Raji (cell line): Measurements from ENCODE around the gene GRPEL2.

Experiments used
- POLR2A ChIP-seq: IDR thresholded peaks from 2 replicates; pipeline ENCODE4 v1.6.1; 2011; ENCODE audit warnings: low read depth, low read length, control low read depth; ENCODE audit not compliant: insufficient read depth

GRPEL2 gene

GRCh38 chr5:149313151-149313841 is 32.0 kb upstream of the GRPEL2 start:
- TF ChIP-seq POLR2A = no peak

- TF ChIP-seq POLR2A = no peak
Observed at GRCh38 chr5:149314571-149315111, 30.7 kb upstream of the GRPEL2 start.

GRCh38 chr5:149315753-149316152 is 29.5 kb upstream of the GRPEL2 start:
- no peak for TF ChIP-seq POLR2A

GRCh38 chr5:149317281-149318048 is 27.8 kb upstream of the GRPEL2 start:
- no peak for TF ChIP-seq POLR2A

GRCh38 chr5:149319174-149319573 is 26.1 kb upstream of the GRPEL2 start:
- TF ChIP-seq POLR2A = no peak

GRCh38 chr5:149320791-149321330 is 24.4 kb upstream of the GRPEL2 start:
- TF ChIP-seq POLR2A = no peak

GRCh38 chr5:149322518-149322917 is 22.8 kb upstream of the GRPEL2 start:
- no peak for TF ChIP-seq POLR2A

GRCh38 chr5:149323210-149323609 is 22.1 kb upstream of the GRPEL2 start:
- TF ChIP-seq POLR2A = no peak

- no peak for TF ChIP-seq POLR2A
Observed at GRCh38 chr5:149323621-149324205, 21.6 kb upstream of the GRPEL2 start.

- TF ChIP-seq POLR2A = no peak
Observed at GRCh38 chr5:149324641-149325040, 20.7 kb upstream of the GRPEL2 start.

GRCh38 chr5:149325166-149325735 is 20.0 kb upstream of the GRPEL2 start:
- no peak for TF ChIP-seq POLR2A

- no peak for TF ChIP-seq POLR2A
Observed at GRCh38 chr5:149325894-149326293, 19.4 kb upstream of the GRPEL2 start.

GRCh38 chr5:149326611-149327010 is 18.7 kb upstream of the GRPEL2 start:
- no peak for TF ChIP-seq POLR2A

- no peak for TF ChIP-seq POLR2A
Observed at GRCh38 chr5:149328177-149328576, 17.1 kb upstream of the GRPEL2 start.

GRCh38 chr5:149333711-149334443 is 11.4 kb upstream of the GRPEL2 start:
- TF ChIP-seq POLR2A = no peak

- no peak for TF ChIP-seq POLR2A
Observed at GRCh38 chr5:149337736-149338135, 7.6 kb upstream of the GRPEL2 start.
